GM19455 (cell line): ENCODE results near the gene IGSF8.

Source experiments
- ATAC-seq: cut with Tn5 transposase; IDR thresholded peaks from one replicate; pipeline ENCODE4 v1.9.1; 2021; ENCODE audit not compliant: unreplicated experiment

The IGSF8 gene

GRCh38 chr1:160107512-160107911 lies 9.1 kb upstream of the IGSF8 start:
- no peak for ATAC-seq

GRCh38 chr1:160105155-160105554 lies 6.7 kb upstream of the IGSF8 start:
- ATAC-seq = no peak

GRCh38 chr1:160104486-160104885 lies 6.1 kb upstream of the IGSF8 start:
- ATAC-seq = no peak

- no peak for ATAC-seq
These were observed 5.4 kb upstream of the IGSF8 start for GRCh38 chr1:160103658-160104408.

- ATAC-seq = no peak
These were observed 3.5 kb upstream of the IGSF8 start for GRCh38 chr1:160101717-160102522.

- ATAC-seq = no peak
These were observed 2.8 kb upstream of the IGSF8 start for GRCh38 chr1:160101037-160101716.

- no peak for ATAC-seq
These were observed 1.4 kb upstream of the IGSF8 start for GRCh38 chr1:160099716-160100375.

- peak; percentile 75 for ATAC-seq
These were observed 588 bp upstream of the IGSF8 start for GRCh38 chr1:160098852-160099561.

GRCh38 chr1:160097151-160097910 lies 1.1 kb downstream of the IGSF8 start:
- no peak for ATAC-seq

GRCh38 chr1:160096274-160097116 lies 1.9 kb downstream of the IGSF8 start:
- ATAC-seq = no peak

GRCh38 chr1:160095382-160096105 lies 2.9 kb downstream of the IGSF8 start:
- ATAC-seq = no peak

GRCh38 chr1:160094806-160095205 lies 3.6 kb downstream of the IGSF8 start:
- no peak for ATAC-seq

- ATAC-seq = no peak
These were observed 4.2 kb downstream of the IGSF8 start for GRCh38 chr1:160094291-160094625.

GRCh38 chr1:160093624-160094290 lies 4.7 kb downstream of the IGSF8 start:
- no peak for ATAC-seq

- ATAC-seq = no peak
These were observed 5.4 kb downstream of the IGSF8 start for GRCh38 chr1:160093069-160093395.

GRCh38 chr1:160092366-160093068 lies 5.9 kb downstream of the IGSF8 start:
- no peak for ATAC-seq

- ATAC-seq = no peak
These were observed 6.7 kb downstream of the IGSF8 start for GRCh38 chr1:160091666-160092223.
